HG02642 (cell line): ENCODE data around the gene KRTAP10-9.
"Not testable (repeated sequence)": the region's sequence is repeated elsewhere in the genome, so short reads cannot be mapped to it uniquely, and the experiment has no call there.

Experiments
- ATAC-seq: cut with Tn5 transposase; IDR thresholded peaks from one replicate; pipeline ENCODE4 v1.9.1; 2021; ENCODE audit warnings: mild to moderate bottlenecking; ENCODE audit not compliant: unreplicated experiment, poor library complexity

KRTAP10-9 gene

GRCh38 chr21:44626673-44627143 is at the start of gene KRTAP10-9:
KRTAP10-9 (plus strand) TSS chr21:44627093; CDS start chr21:44627172, 79 bp downstream.
- ATAC-seq: no peak

GRCh38 chr21:44578371-44579055 is 48.4 kb upstream of the KRTAP10-9 start:
- ATAC-seq: no peak

GRCh38 chr21:44579056-44579832 is 47.6 kb upstream of the KRTAP10-9 start:
- no peak for ATAC-seq

GRCh38 chr21:44579833-44580144 is 47.1 kb upstream of the KRTAP10-9 start:
- no peak for ATAC-seq

- not testable (repeated sequence) for ATAC-seq
Observed at GRCh38 chr21:44580231-44580821, 46.6 kb upstream of the KRTAP10-9 start, which contains the start of gene KRTAP10-5. KRTAP10-5 (minus strand) TSS chr21:44580604; CDS start chr21:44580578, 26 bp downstream.

GRCh38 chr21:44581158-44581557 is 45.7 kb upstream of the KRTAP10-9 start:
- ATAC-seq: no peak

- ATAC-seq: no peak
Observed at GRCh38 chr21:44582055-44582454, 44.8 kb upstream of the KRTAP10-9 start.

- ATAC-seq: no peak
Observed at GRCh38 chr21:44583089-44583799, 43.6 kb upstream of the KRTAP10-9 start.

GRCh38 chr21:44583800-44584147 is 43.1 kb upstream of the KRTAP10-9 start:
- ATAC-seq: no peak

GRCh38 chr21:44585892-44586291 is 41.0 kb upstream of the KRTAP10-9 start:
- ATAC-seq: no peak

GRCh38 chr21:44589094-44589493 is 37.8 kb upstream of the KRTAP10-9 start:
- no peak for ATAC-seq

- no peak for ATAC-seq
Observed at GRCh38 chr21:44589586-44590305, 37.1 kb upstream of the KRTAP10-9 start.

GRCh38 chr21:44590311-44590721 is 36.6 kb upstream of the KRTAP10-9 start:
- ATAC-seq: no peak

GRCh38 chr21:44590897-44591800 is 35.7 kb upstream of the KRTAP10-9 start:
- not testable (repeated sequence) for ATAC-seq

GRCh38 chr21:44591801-44592130 is 35.1 kb upstream of the KRTAP10-9 start:
- ATAC-seq: not testable (repeated sequence)

GRCh38 chr21:44592446-44593311 is 34.2 kb upstream of the KRTAP10-9 start, which contains the start of gene KRTAP10-6:
KRTAP10-6 (minus strand) TSS chr21:44592505; CDS start chr21:44592484, 21 bp downstream.
- no peak for ATAC-seq

- ATAC-seq: no peak
Observed at GRCh38 chr21:44593598-44594405, 33.1 kb upstream of the KRTAP10-9 start.
